H9 (cell line): Measurements from ENCODE around the gene CEP55. TPM values are rescaled to one million over a fixed set of nuclear protein-coding genes. Genes with fewer than 3 reads are reported as not detected.
"Not testable (repeated sequence)": the region's sequence is repeated elsewhere in the genome, so short reads cannot be mapped to it uniquely, and the experiment has no call there.

Experiments used
- DNase-seq: peaks from one replicate; pipeline ENCODE4 v3.0.0-alpha.2; 2017
- H2AFZ ChIP-seq: one replicate; pipeline ENCODE4 v1.6.1; 2013; ENCODE audit warnings: mild to moderate bottlenecking, low read length, control low read depth, moderate library complexity
- H2AK5ac ChIP-seq: 2 replicates; pipeline ENCODE4 v1.6.1; 2013; ENCODE audit warnings: low read length, control low read depth, mixed read lengths; ENCODE audit not compliant: insufficient read length
- H2BK120ac ChIP-seq: one replicate; pipeline ENCODE4 v1.6.1; 2013; ENCODE audit warnings: low read depth, mild to moderate bottlenecking, low read length, control low read depth, inconsistent platforms; ENCODE audit not compliant: poor library complexity, severe bottlenecking
- H2BK12ac ChIP-seq: 2 replicates; pipeline ENCODE4 v1.6.1; 2013; ENCODE audit warnings: low read length, control low read depth, mixed read lengths, low read depth; ENCODE audit not compliant: insufficient read length
- H2BK15ac ChIP-seq: 2 replicates; pipeline ENCODE4 v1.6.1; 2013; ENCODE audit warnings: low read depth, low read length, control low read depth
- H2BK20ac ChIP-seq: one replicate; pipeline ENCODE4 v1.6.1; 2013; ENCODE audit warnings: low read depth, mild to moderate bottlenecking, low read length, control low read depth, inconsistent platforms; ENCODE audit not compliant: poor library complexity, severe bottlenecking
- H2BK5ac ChIP-seq: 2 replicates; pipeline ENCODE4 v1.6.1; 2013; ENCODE audit warnings: low read length, control low read depth, mixed read lengths; ENCODE audit not compliant: insufficient read length
- H3K14ac ChIP-seq: 2 replicates; pipeline ENCODE4 v1.6.1; 2013; ENCODE audit warnings: low read length, control low read depth; ENCODE audit not compliant: insufficient read depth
- H3K18ac ChIP-seq: 2 replicates; pipeline ENCODE4 v1.6.1; 2013; ENCODE audit warnings: low read depth, mild to moderate bottlenecking, mixed read lengths, low read length, control low read depth; ENCODE audit not compliant: insufficient read length
- H3K23ac ChIP-seq: 2 replicates; pipeline ENCODE4 v1.6.1; 2013; ENCODE audit warnings: low read length, control low read depth, mixed read lengths, low read depth; ENCODE audit not compliant: insufficient read length
- H3K23me2 ChIP-seq: 2 replicates; pipeline ENCODE4 v1.6.1; 2013; ENCODE audit warnings: low read depth, mild to moderate bottlenecking, mixed read lengths, low read length, control low read depth; ENCODE audit not compliant: insufficient read length, poor library complexity, severe bottlenecking
- H3K27ac ChIP-seq: 2 replicates; pipeline ENCODE4 v1.5.1; 2013; ENCODE audit warnings: low read length, control low read depth, mixed read lengths, low read depth; ENCODE audit not compliant: insufficient read length
- H3K27me3 ChIP-seq: 2 replicates; pipeline ENCODE4 v1.6.1; 2013; ENCODE audit warnings: low read length, control low read depth, inconsistent platforms; ENCODE audit not compliant: insufficient read depth
- H3K4ac ChIP-seq: 2 replicates; pipeline ENCODE4 v1.6.1; 2013; ENCODE audit warnings: low read depth, mild to moderate bottlenecking, control low read depth, inconsistent platforms, low read length, moderate library complexity
- H3K4me1 ChIP-seq: 2 replicates; pipeline ENCODE4 v1.6.1; 2013; ENCODE audit warnings: low read length, control low read depth, inconsistent platforms; ENCODE audit not compliant: insufficient read depth
- H3K4me2 ChIP-seq: 2 replicates; pipeline ENCODE4 v1.6.1; 2013; ENCODE audit warnings: low read length, control low read depth, mixed read lengths; ENCODE audit not compliant: insufficient read length, insufficient read depth
- H3K56ac ChIP-seq: 2 replicates; pipeline ENCODE4 v1.6.1; 2013; ENCODE audit warnings: low read depth, mild to moderate bottlenecking, mixed read lengths, low read length, control low read depth; ENCODE audit not compliant: insufficient read length
- H3K79me1 ChIP-seq: 2 replicates; pipeline ENCODE4 v1.6.1; 2013; ENCODE audit warnings: low read depth, mild to moderate bottlenecking, moderate library complexity, low read length, control low read depth, inconsistent platforms; ENCODE audit not compliant: insufficient read depth, poor library complexity, severe bottlenecking
- H3K79me2 ChIP-seq: 2 replicates; pipeline ENCODE4 v1.6.1; 2013; ENCODE audit warnings: low read length, control low read depth, inconsistent platforms; ENCODE audit not compliant: insufficient read depth
- H3K9ac ChIP-seq: 2 replicates; pipeline ENCODE4 v1.6.1; 2013; ENCODE audit warnings: low read length, control low read depth, mixed read lengths; ENCODE audit not compliant: insufficient read length; ENCODE audit errors: extremely low read depth
- H3K9me3 ChIP-seq: one replicate; pipeline ENCODE4 v1.6.1; 2013; ENCODE audit warnings: low read depth, low read length, inconsistent platforms; ENCODE audit not compliant: control insufficient read depth
- H3T11ph ChIP-seq: one replicate; pipeline ENCODE4 v1.6.1; 2013; ENCODE audit warnings: mild to moderate bottlenecking, low read length, control low read depth, inconsistent platforms
- H4K20me1 ChIP-seq: one replicate; pipeline ENCODE4 v1.6.1; 2013; ENCODE audit not compliant: control insufficient read depth, insufficient read length, insufficient read depth
- H4K5ac ChIP-seq: 2 replicates; pipeline ENCODE4 v1.6.1; 2013; ENCODE audit warnings: low read depth, mild to moderate bottlenecking, mixed read lengths, low read length, control low read depth; ENCODE audit not compliant: insufficient read length
- H4K8ac ChIP-seq: replicated peaks from 2 replicates; pipeline ENCODE4 v1.6.1; 2013; ENCODE audit warnings: low read length, control low read depth, mixed read lengths, low read depth; ENCODE audit not compliant: insufficient read length
- H4K91ac ChIP-seq: 2 replicates; pipeline ENCODE4 v1.6.1; 2013; ENCODE audit warnings: low read depth, mild to moderate bottlenecking, moderate library complexity, mixed read lengths, low read length, control low read depth; ENCODE audit not compliant: insufficient read length
- H3K27ac Mint-ChIP-seq, 3 experiments: 2 replicates in 2 of 3; 3 replicates in 1 of 3; pipeline ENCODE4 v1.8.0; 2020 to 2021; ENCODE audit warnings: mixed read lengths in 3 of 3, mild to moderate bottlenecking in 1 of 3, moderate library complexity in 1 of 3
- H3K27me3 Mint-ChIP-seq: 2 replicates; pipeline ENCODE4 v1.8.0; 2021; ENCODE audit warnings: low read depth, mild to moderate bottlenecking, moderate library complexity, mixed read lengths
- H3K36me3 Mint-ChIP-seq, 3 experiments: 2 replicates in 2 of 3; 3 replicates in 1 of 3; pipeline ENCODE4 v1.8.0; 2020 to 2021; ENCODE audit warnings: low read depth in 3 of 3, mixed read lengths in 3 of 3; ENCODE audit not compliant: insufficient read depth in 1 of 3
- H3K4me1 Mint-ChIP-seq, 2 experiments: 2 replicates each; pipeline ENCODE4 v1.8.0; 2020; ENCODE audit warnings: mixed read lengths in 2 of 2
- H3K4me3 Mint-ChIP-seq, 2 experiments: 2 replicates in 1 of 2; 3 replicates in 1 of 2; pipeline ENCODE4 v1.8.0; 2020 to 2021; ENCODE audit warnings: mild to moderate bottlenecking in 2 of 2, mixed read lengths in 2 of 2, moderate library complexity in 1 of 2
- H3K9me3 Mint-ChIP-seq, 2 experiments: 2 replicates in 1 of 2; 3 replicates in 1 of 2; pipeline ENCODE4 v1.8.0; 2020; ENCODE audit warnings: mild to moderate bottlenecking in 2 of 2, mixed read lengths in 2 of 2, moderate library complexity in 1 of 2
- whole genome bisulfite sequencing: extraction: QIAGEN DNeasy Blood & Tissue Kit; methylation state at CpG from one replicate; pipeline ENCODE4 v1.1.7; 2013; ENCODE audit warnings: missing lambda C conversion rate, low lambda C conversion rate, mixed read lengths; ENCODE audit not compliant: insufficient read length; ENCODE audit errors: extremely low coverage; 5-methylcytosine and 5-hydroxymethylcytosine counted together
- total RNA-seq: library from RNA; stranded (reverse); gene quantifications from 2 replicates; pipeline ENCODE4 v1.2.1, GENCODE V29; 2021
- TF ChIP-seq, protein P1 (sequence below): fragments of 200-600 bp; sonication (generic); conservative IDR thresholded peaks from 3 replicates; pipeline ENCODE4 v1.8.0; 2021; ENCODE audit warnings: antibody characterized with exemption, mild to moderate bottlenecking

Gene CEP55
- total RNA-seq, 1 experiment from 2014 or later = 17.8 TPM

DNA sequence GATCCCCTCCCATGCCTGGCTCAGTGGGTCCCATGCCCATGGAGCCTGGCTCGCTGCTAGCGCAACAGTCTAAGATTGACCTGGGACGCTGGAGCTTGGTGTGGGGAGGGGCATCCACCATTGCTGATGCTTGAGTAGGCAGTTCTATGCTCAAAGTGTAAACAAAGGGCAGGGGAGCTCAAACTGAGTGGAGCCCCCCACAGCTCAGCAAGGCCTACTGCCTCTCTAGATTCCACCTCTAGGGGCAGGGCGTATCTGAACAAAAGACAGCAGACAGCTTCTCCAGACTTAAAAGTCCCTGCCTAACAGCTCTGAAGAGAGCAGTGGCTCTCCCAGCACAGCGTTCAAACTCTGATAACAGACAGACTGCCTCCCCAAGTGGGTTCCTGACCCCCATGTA lies 38.9 kb downstream of the CEP55 start:
- TF ChIP-seq, protein P1, sequence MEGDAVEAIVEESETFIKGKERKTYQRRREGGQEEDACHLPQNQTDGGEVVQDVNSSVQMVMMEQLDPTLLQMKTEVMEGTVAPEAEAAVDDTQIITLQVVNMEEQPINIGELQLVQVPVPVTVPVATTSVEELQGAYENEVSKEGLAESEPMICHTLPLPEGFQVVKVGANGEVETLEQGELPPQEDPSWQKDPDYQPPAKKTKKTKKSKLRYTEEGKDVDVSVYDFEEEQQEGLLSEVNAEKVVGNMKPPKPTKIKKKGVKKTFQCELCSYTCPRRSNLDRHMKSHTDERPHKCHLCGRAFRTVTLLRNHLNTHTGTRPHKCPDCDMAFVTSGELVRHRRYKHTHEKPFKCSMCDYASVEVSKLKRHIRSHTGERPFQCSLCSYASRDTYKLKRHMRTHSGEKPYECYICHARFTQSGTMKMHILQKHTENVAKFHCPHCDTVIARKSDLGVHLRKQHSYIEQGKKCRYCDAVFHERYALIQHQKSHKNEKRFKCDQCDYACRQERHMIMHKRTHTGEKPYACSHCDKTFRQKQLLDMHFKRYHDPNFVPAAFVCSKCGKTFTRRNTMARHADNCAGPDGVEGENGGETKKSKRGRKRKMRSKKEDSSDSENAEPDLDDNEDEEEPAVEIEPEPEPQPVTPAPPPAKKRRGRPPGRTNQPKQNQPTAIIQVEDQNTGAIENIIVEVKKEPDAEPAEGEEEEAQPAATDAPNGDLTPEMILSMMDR = peak; percentile 60
- H2BK5ac ChIP-seq = no peak overlapping the region
- H3K4me1 ChIP-seq = no peaks in the 10 kb centered on the region
- Mint-ChIP-seq H3K9me3 (no peaks in the 10 kb centered on the region), H3K36me3 (no peaks in the 10 kb centered on the region), H3K4me1 (peaks cover 0 to 4% of the 10 kb centered on the region in 2 experiments; a peak in 1 of 4 replicates), H3K27me3 (peaks cover 39% of the 10 kb centered on the region), H3K27ac (no peak overlapping the region), H3K4me3 (no peak overlapping the region)
- no peak overlapping the region for H3K4ac ChIP-seq
- no peaks in the 10 kb centered on the region for H3K79me2 ChIP-seq
- H3K4me2 ChIP-seq = no peak overlapping the region
- H4K8ac ChIP-seq = no peak overlapping the region
- no peaks in the 10 kb centered on the region for H3K27me3 ChIP-seq
- no peak overlapping the region for H3K14ac ChIP-seq
- H3K27ac ChIP-seq = no peak overlapping the region
- H3T11ph ChIP-seq = no peak overlapping the region
- no peaks in the 10 kb centered on the region for H3K79me1 ChIP-seq
- H2BK20ac ChIP-seq = no peak overlapping the region
- H3K18ac ChIP-seq = no peak overlapping the region
- H4K20me1 ChIP-seq = no peaks in the 10 kb centered on the region
- H3K56ac ChIP-seq = no peak overlapping the region
- no peak overlapping the region for H4K91ac ChIP-seq
- no peak overlapping the region for H4K5ac ChIP-seq
- H2BK120ac ChIP-seq = no peak overlapping the region
- H3K23me2 ChIP-seq = no peaks in the 10 kb centered on the region
- WGBS = no CpG with 5 or more reads among the region's 5 CpGs
- H3K9ac ChIP-seq = no peak overlapping the region
- no peak overlapping the region for H2AFZ ChIP-seq
- H3K9me3 ChIP-seq = no peaks in the 10 kb centered on the region
- H2BK12ac ChIP-seq = no peak overlapping the region
- no peak overlapping the region for H3K23ac ChIP-seq
- no peak overlapping the region for H2BK15ac ChIP-seq
- DNase-seq = peak; percentile 59
- no peak overlapping the region for H2AK5ac ChIP-seq

- not testable (repeated sequence) for H3K79me2 ChIP-seq, H3K9ac ChIP-seq, H3T11ph ChIP-seq, H3K4me1 Mint-ChIP-seq, DNase-seq, H3K23me2 ChIP-seq, H3K9me3 ChIP-seq, H4K5ac ChIP-seq, H2AFZ ChIP-seq, H2BK15ac ChIP-seq, H4K20me1 ChIP-seq, H3K27ac ChIP-seq, H2BK120ac ChIP-seq, H2BK20ac ChIP-seq, H4K91ac ChIP-seq, H3K36me3 Mint-ChIP-seq, H2AK5ac ChIP-seq, H3K9me3 Mint-ChIP-seq, H3K27me3 ChIP-seq, H3K4me3 Mint-ChIP-seq, H3K56ac ChIP-seq, H2BK12ac ChIP-seq, H3K27ac Mint-ChIP-seq, H3K4me1 ChIP-seq, H4K8ac ChIP-seq, H3K4me2 ChIP-seq, H3K23ac ChIP-seq, H3K14ac ChIP-seq, H3K4ac ChIP-seq, H2BK5ac ChIP-seq, H3K18ac ChIP-seq, H3K79me1 ChIP-seq
- WGBS = no CpG with 5 or more reads among the region's 4 CpGs
- peaks cover 66% of the 10 kb centered on the region for H3K27me3 Mint-ChIP-seq
These were observed 44.5 kb downstream of the CEP55 start for GRCh38 chr10:93540871-93541270.
